ENCODE measurements around the gene RHEBL1.

RHEBL1 gene

DNA sequence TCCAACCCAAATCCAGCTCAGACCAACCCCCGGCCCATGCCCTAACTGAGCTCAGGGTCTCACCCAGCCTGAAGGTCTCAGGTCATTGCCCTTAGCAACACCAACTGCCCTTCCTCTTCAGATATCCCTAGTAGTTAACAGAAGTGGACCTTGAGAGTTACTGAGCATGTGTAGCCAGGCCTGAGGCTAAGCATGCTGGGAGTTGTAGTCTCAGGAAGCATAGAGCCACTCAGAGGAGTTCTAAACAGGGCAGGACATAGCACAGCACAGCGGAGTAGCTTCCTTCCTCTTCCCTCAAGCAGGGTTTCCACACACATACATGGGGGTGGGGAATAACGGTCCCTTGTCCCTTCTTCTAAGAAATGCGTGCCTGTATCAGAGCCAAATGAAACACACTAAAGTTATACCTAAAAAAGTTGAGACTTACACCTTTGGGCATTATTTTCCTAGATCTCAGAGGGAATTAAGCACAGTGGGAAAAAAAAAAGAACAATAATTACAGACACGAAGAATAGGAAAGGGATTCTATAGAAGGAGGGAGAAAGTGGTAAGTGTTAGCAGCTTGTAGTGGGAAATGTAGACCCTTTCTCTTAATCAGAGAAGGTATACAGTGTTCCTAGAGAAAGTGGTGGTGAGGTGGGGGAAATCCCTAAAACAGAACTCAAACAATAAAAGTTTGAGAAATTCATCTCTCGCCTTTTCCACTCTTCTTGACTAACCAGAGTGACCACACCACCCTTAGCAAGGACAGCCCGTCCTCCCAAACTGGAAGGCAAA lies 13.6 kb downstream of the RHEBL1 start:
- DNase-seq (ENCODE audit: low spot score): peak; percentile 87
- in situ Hi-C loops (cut with MboI; ENCODE audit: low sequenced_read_pairs, unreplicated experiment): no loop called here
- TF ChIP-seq, protein P1, sequence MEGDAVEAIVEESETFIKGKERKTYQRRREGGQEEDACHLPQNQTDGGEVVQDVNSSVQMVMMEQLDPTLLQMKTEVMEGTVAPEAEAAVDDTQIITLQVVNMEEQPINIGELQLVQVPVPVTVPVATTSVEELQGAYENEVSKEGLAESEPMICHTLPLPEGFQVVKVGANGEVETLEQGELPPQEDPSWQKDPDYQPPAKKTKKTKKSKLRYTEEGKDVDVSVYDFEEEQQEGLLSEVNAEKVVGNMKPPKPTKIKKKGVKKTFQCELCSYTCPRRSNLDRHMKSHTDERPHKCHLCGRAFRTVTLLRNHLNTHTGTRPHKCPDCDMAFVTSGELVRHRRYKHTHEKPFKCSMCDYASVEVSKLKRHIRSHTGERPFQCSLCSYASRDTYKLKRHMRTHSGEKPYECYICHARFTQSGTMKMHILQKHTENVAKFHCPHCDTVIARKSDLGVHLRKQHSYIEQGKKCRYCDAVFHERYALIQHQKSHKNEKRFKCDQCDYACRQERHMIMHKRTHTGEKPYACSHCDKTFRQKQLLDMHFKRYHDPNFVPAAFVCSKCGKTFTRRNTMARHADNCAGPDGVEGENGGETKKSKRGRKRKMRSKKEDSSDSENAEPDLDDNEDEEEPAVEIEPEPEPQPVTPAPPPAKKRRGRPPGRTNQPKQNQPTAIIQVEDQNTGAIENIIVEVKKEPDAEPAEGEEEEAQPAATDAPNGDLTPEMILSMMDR (IDR thresholded peaks at IDR 0.05; ENCODE audit: borderline replicate concordance, control extremely low read depth, extremely low read depth, insufficient read depth, missing control alignments): no peak

DNA sequence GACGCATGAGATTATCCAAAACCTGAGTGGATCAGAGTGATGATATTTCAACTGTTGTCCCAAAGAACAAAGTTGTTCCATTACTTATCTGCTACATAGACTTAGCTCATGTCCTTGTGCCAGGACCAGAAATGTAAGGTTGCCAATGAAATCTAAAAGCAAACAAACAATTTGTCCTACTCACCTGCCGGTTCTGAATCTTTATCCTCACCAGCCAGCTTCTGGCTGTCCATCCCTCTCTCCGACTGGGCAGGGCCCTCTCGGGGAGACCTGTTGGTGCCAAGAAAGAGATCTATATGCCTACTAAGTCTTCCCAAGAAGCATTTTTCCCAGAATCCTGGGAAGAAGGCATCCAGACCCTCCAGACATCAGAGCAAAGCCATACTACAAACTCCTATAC lies 14.7 kb downstream of the RHEBL1 start:
- DNase-seq (ENCODE audit: low spot score): no peak
- in situ Hi-C loops (cut with MboI; ENCODE audit: low sequenced_read_pairs, unreplicated experiment): no loop called here
- TF ChIP-seq, protein P1 (IDR thresholded peaks at IDR 0.05; ENCODE audit: borderline replicate concordance, control extremely low read depth, extremely low read depth, insufficient read depth, missing control alignments): no peak

DNA sequence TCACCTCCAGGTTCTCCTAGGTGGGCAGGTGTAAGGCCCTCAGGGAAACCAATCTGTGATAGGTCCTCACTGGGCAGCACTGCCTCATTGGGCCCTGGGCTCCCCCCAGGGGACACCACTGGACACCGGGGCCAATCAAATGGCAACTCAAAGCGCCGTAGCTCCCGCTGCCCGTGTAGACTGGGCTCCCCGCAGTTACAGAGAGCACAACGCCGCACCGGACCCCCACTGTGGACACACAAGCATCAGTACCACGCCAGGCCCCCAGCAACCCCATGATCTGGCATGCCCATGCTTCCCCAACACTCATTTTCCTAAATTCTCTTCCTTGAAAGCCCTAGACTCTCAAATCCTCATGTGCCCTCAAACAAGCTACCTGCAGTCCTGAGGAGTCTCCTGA lies 15.3 kb downstream of the RHEBL1 start:
- in situ Hi-C loops (cut with MboI; ENCODE audit: low sequenced_read_pairs, unreplicated experiment): no loop called here

DNA sequence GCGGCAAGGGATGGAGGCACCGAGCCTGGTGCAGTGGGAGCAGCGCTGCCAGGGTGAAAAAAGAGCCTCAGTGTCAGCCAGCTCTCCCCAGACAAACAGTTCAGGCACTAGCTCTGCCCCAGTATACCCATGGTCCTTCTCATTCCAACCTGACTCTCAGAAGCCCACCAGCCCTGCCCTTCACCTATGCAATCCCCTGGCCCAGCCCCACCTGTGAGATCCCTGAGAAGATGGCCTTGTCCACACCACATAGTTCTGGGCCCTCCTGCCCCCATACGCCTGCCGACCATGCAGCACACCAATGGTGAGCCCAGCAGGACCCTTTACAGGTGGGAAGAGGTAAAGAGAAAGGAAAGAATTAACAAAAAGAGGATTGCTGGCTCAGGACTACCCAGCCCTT lies 15.7 kb downstream of the RHEBL1 start:
- TF ChIP-seq, protein P1 (IDR thresholded peaks at IDR 0.05; ENCODE audit: borderline replicate concordance, control extremely low read depth, extremely low read depth, insufficient read depth, missing control alignments): no peak
- in situ Hi-C loops (cut with MboI; ENCODE audit: low sequenced_read_pairs, unreplicated experiment): no loop called here
- no peak for DNase-seq (ENCODE audit: low spot score)

More for the DNA sequence above, 15.3 kb downstream of the RHEBL1 start:
- TF ChIP-seq, protein P1 (IDR thresholded peaks at IDR 0.05; ENCODE audit: borderline replicate concordance, control extremely low read depth, extremely low read depth, insufficient read depth, missing control alignments): no peak
- no peak for DNase-seq (ENCODE audit: low spot score)

DNA sequence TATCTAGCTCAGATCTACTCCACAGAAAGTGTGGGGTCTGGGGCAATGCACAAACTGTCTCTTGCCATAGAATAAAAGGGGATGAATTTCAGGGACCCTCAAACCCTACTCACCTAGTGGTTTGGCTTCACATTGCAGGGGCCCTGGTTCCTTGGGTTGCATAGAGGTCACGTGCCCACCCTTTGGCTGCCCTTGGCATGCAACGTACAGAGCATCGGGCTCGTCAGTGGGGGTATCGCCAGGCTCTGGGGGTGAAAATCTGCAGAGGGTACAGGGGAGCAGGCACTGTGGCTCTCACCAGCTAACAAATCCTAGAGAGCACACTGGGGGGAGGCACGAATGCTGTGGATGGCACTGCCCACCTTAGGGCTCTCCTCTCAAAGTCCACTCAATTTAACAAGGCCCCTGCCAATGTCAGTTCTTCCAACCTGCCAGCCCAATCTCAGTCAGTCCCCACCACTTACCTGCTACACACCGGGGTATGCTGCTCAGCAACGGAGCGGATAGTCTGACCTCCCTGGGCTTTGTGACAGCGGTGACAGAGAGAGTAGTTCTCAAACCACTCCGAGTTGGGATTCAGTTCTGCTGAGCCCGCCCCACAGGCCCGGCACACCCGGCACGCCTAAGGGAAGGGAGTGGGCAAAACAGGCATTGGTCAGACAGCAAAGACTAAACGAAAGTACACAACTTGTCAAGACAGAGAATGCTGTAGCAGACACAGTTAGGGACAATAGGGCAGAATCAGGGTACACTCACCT lies 17.1 kb downstream of the RHEBL1 start:
- DNase-seq (ENCODE audit: low spot score): no peak
- in situ Hi-C loops (cut with MboI; ENCODE audit: low sequenced_read_pairs, unreplicated experiment): no loop called here
- TF ChIP-seq, protein P1 (IDR thresholded peaks at IDR 0.05; ENCODE audit: borderline replicate concordance, control extremely low read depth, extremely low read depth, insufficient read depth, missing control alignments): no peak

DNA sequence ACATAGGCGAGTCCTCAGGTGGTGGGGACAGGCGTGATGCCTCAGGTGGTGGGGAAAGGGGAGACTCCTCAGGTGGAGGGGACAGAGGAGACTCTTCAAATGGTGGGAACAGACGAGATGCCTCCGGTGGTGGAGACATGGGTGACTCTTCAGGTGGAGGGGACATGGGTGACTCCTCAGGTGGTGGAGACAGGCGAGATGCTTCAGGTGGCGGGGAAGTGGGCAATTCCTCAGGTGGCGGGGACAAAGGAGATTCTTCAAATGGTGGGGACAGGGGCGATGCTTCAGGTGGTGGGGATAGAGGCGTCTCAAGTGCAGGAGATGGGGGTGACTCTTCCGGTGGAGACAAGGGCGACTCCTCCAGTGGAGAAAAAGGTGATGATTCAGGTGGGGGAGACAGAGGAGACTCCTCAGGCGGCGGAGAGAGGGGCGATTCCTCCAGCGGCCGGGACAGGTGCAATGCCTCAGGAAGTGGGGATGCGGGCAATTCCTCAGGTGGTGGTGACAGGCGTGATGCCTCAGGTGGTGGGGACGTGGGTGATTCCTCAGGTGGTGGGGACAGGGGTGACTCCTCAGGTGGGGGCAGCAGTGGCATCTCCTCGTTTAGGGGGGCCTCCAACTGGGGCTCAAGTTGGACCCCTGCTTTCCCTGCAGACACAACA lies 17.9 kb downstream of the RHEBL1 start:
- in situ Hi-C loops (cut with MboI; ENCODE audit: low sequenced_read_pairs, unreplicated experiment): no loop called here

More for the DNA sequence above, 17.9 kb downstream of the RHEBL1 start:
- DNase-seq (ENCODE audit: low spot score): no peak
- TF ChIP-seq, protein P1 (IDR thresholded peaks at IDR 0.05; ENCODE audit: borderline replicate concordance, control extremely low read depth, extremely low read depth, insufficient read depth, missing control alignments): no peak

All from GM13976 (cell line).